Kidney (tissue), 14 donors: ENCODE measurements around the gene CNNM3. TPM values are rescaled to one million over a fixed set of nuclear protein-coding genes. Genes with fewer than 3 reads are reported as not detected.

ENCODE experiments used
- DNase-seq, 5 donors: peaks; one replicate each; pipeline ENCODE4 v3.0.0-alpha.2; 2013 to 2020
- FAIRE-seq: peaks from 2 replicates; lab custom pipeline; 2012; peaks lifted over from hg19 to GRCh38; lab: Jason Lieb, UNC
- H3K27ac ChIP-seq, 2 donors: one replicate each; pipeline ENCODE4 v1.7.0; 2013; ENCODE audit warnings: low read depth in 2 of 2, low read length in 2 of 2, inconsistent platforms in 1 of 2
- H3K27me3 ChIP-seq: one replicate; pipeline ENCODE4 v1.7.1; 2013; ENCODE audit warnings: low read length, inconsistent platforms; ENCODE audit not compliant: control insufficient read depth, insufficient read depth
- H3K36me3 ChIP-seq, 3 donors: one replicate each; pipeline versions ENCODE4 v1.7.0 to v1.7.1; 2013; ENCODE audit warnings: low read length in 3 of 3, control low read depth in 1 of 3, inconsistent platforms in 1 of 3; ENCODE audit not compliant: insufficient read depth in 3 of 3, control insufficient read depth in 2 of 3
- H3K4me1 ChIP-seq, 3 donors: one replicate each; pipeline versions ENCODE4 v1.7.0 to v1.7.1; 2013; ENCODE audit warnings: low read length in 3 of 3, inconsistent platforms in 1 of 3, low read depth in 1 of 3; ENCODE audit not compliant: control insufficient read depth in 2 of 3, insufficient read depth in 2 of 3
- H3K4me3 ChIP-seq, 3 donors: one replicate each; pipeline versions ENCODE4 v1.7.0 to v1.8.1; 2013; ENCODE audit warnings: low read length in 3 of 3, control low read depth in 1 of 3, inconsistent platforms in 1 of 3
- H3K9ac ChIP-seq, 3 donors: one replicate each; pipeline versions ENCODE4 v1.7.0 to v1.7.1; 2013; ENCODE audit warnings: low read length in 3 of 3, control low read depth in 1 of 3, inconsistent platforms in 1 of 3
- H3K9me3 ChIP-seq, 3 donors: one replicate each; pipeline versions ENCODE4 v1.7.0 to v1.7.1; 2013; ENCODE audit warnings: low read length in 3 of 3, control low read depth in 1 of 3, inconsistent platforms in 1 of 3; ENCODE audit not compliant: control insufficient read depth in 2 of 3, insufficient read depth in 1 of 3
- intact Hi-C: fragments of 100-400 bp; cut with DNase I; formaldehyde crosslinking; loops from one replicate; pipeline ENCODE4 v1.11.1; 2022
- polyA plus RNA-seq: library from polyadenylated mRNA; stranded (reverse); fragments of 350-450 nt; fragmentation: Illumina TruSeq; extraction: RNeasy Lipid Tissue Mini Kit (QIAGEN cat#74804); gene quantifications from one replicate; pipeline ENCODE4 v1.2.3, GENCODE V29; 2014; ENCODE audit warnings: low read depth, low replicate concordance; ENCODE audit not compliant: insufficient read depth
- total RNA-seq: library from RNA; stranded (reverse); fragmentation: NEBNext Ultra II Directional; extraction: Animal tissue kit (Norgen Biotek cat#: 25700); gene quantifications from one replicate; pipeline ENCODE4 v1.2.1, GENCODE V29; 2021
- TF ChIP-seq, protein P1 (sequence below): IDR thresholded peaks from 3 replicates; pipeline ENCODE4 v1.5.1; 2012; ENCODE audit warnings: mild to moderate bottlenecking, moderate library complexity, borderline replicate concordance; ENCODE audit not compliant: insufficient read depth; ENCODE audit errors: extremely low read depth
- donor health status: control.
- donor health status: control.
- donor health status: control.
- donor health status: control.
- donor health status: control.
- donor health status: DM: yes; HTN: yes; CAD: no.
- donor health status: Normal renal cell carcinoma (clear cell type).

CNNM3 gene
- total and polyA plus RNA-seq, 2 donors from 2014 or later, result 6.9 to 26.1 TPM

- no peaks in the 10 kb centered on the region for H3K36me3 ChIP-seq
- DNase-seq, result peak in 1 of 5 donors; percentile 74
- H3K4me1 ChIP-seq, result peaks cover 0 to 8% (median 2%) of the 10 kb centered on the region in 3 donors
- FAIRE-seq, result no peak
- H3K27ac ChIP-seq, result no peak overlapping the region
- intact Hi-C loops, result no loop called here
- TF ChIP-seq, protein P1, sequence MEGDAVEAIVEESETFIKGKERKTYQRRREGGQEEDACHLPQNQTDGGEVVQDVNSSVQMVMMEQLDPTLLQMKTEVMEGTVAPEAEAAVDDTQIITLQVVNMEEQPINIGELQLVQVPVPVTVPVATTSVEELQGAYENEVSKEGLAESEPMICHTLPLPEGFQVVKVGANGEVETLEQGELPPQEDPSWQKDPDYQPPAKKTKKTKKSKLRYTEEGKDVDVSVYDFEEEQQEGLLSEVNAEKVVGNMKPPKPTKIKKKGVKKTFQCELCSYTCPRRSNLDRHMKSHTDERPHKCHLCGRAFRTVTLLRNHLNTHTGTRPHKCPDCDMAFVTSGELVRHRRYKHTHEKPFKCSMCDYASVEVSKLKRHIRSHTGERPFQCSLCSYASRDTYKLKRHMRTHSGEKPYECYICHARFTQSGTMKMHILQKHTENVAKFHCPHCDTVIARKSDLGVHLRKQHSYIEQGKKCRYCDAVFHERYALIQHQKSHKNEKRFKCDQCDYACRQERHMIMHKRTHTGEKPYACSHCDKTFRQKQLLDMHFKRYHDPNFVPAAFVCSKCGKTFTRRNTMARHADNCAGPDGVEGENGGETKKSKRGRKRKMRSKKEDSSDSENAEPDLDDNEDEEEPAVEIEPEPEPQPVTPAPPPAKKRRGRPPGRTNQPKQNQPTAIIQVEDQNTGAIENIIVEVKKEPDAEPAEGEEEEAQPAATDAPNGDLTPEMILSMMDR, result no peak
- no peak overlapping the region for H3K4me3 ChIP-seq
- H3K9me3 ChIP-seq, result no peaks in the 10 kb centered on the region
- H3K9ac ChIP-seq, result no peak overlapping the region
- H3K27me3 ChIP-seq, result no peaks in the 10 kb centered on the region
Observed at GRCh38 chr2:96878171-96878570, 62.1 kb downstream of the CNNM3 start.

GRCh38 chr2:96878796-96879544, 62.9 kb downstream of the CNNM3 start:
- H3K9me3 ChIP-seq, result no peaks in the 10 kb centered on the region
- H3K4me3 ChIP-seq, result no peak overlapping the region
- TF ChIP-seq, protein P1, result no peak
- H3K9ac ChIP-seq, result no peak overlapping the region
- no peak for FAIRE-seq
- intact Hi-C loops, result no loop called here
- no peak for DNase-seq
- H3K4me1 ChIP-seq, result peaks cover 0 to 6% (median 0%) of the 10 kb centered on the region in 3 donors
- no peak overlapping the region for H3K27ac ChIP-seq
- no peaks in the 10 kb centered on the region for H3K27me3 ChIP-seq
- no peaks in the 10 kb centered on the region for H3K36me3 ChIP-seq

- intact Hi-C loops, result no loop called here
- Histone ChIP-seq H3K4me3 (no peak overlapping the region), H3K4me1 (peaks cover 0 to 2% (median under 1%) of the 10 kb centered on the region in 3 donors), H3K9me3 (no peaks in the 10 kb centered on the region), H3K27ac (no peak overlapping the region), H3K36me3 (no peaks in the 10 kb centered on the region), H3K27me3 (no peaks in the 10 kb centered on the region), H3K9ac (no peak overlapping the region)
- TF ChIP-seq, protein P1, result no peak
- FAIRE-seq, result no peak
- no peak for DNase-seq
Observed at GRCh38 chr2:96879545-96880040, 63.5 kb downstream of the CNNM3 start.
